HG02981 (cell line): ENCODE measurements around the gene RNF182.
"Not testable (repeated sequence)": the region's sequence is repeated elsewhere in the genome, so short reads cannot be mapped to it uniquely, and the experiment has no call there.

Experiments
- ATAC-seq: cut with Tn5 transposase; IDR thresholded peaks from one replicate; pipeline ENCODE4 v1.9.1; 2021; ENCODE audit warnings: mild to moderate bottlenecking, moderate library complexity; ENCODE audit not compliant: unreplicated experiment

RNF182 gene

DNA sequence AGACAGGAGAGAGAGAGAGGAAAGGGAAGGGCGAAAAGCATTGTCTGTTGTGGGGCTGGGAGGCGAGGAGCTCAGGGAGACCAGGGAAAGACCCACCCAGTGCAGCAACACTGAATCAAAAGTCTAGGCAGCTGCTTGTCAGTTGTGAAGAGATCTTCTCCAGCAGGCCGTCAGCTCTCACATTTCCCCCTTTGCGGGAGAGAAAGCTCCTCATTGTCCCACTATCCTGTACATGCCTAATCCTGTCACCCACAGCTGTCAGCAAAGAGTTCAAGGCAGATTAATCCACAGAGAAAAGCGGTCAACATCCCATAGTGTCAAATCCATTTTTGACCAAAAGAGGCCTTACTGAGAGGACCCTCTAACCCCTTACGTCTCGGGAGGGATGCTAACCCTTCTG is 27.3 kb downstream of the RNF182 start:
- ATAC-seq = no peak

DNA sequence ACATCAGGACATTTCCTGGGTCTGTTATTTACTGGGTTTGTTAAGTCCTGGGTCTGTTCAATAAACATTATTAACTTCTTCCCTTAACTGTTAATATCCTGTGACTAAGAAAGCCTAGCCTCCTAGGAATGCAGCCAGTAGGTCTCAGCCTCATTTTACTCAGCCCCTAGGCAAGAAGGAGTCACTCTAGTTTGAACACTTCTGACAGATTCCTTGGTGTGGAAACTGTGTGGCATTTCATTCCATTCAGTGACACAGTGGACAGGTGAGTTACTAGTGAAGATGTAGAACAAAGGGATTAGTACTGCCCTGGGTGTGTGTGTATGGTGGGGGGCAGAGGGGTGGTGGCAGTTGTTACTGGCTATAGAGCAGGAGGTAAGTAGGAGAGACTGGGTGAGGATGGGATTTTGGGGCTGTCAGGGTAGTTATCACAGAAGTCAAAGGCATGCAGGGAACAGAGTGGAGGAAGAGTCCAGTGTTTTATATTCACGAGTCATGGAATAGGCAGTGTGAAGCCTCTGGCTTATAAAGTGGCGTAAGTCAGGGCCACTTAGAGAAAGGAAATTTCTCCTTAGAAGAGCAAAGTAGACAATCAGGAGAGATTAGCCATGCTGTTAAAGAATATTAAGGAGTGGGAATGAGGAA is 28.4 kb downstream of the RNF182 start:
- ATAC-seq = no peak

DNA sequence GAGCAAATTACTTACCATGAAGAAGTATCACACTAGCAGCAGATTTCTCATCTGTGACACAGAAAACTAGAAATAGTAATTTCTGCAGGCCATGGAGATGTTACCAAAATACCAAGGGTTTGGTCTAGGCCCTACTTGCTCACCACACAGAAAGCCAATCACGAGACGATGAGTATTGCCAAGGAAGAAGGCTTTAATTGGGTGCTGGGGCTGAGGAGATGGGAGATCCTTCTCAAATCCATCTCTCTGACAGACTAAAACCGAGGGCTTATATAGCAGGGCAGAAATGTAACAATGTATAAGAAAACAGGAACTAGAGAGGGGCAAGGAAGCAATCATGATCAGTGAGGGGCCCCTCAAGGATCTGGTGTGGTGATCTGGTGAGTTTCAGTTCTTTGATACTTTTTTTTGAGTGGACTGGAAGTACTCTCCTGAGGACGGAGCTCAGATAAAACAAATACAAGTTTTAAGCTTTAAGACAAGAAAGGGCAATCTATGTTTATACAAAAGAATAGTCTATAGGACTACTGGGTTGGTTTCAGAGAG is 40.9 kb downstream of the RNF182 start:
- no peak for ATAC-seq

DNA sequence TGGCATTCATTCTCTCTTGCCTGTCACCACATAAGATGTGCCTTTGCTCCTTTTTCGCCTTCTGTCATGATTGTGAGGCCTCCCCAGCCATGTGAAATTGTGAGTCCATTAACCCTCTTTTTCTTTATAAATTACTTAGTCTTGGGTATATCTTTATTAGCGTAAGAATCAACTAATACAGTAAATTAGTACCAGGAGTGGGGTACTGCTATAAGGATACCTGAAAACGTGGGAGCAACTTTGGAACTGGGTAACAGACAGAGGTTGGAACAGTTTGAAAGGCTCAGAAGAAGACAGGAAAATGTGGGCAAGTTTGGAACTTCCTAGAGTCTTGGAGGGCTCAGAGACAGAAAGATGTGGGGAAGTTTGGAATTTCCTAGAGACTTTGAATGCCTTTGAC is 46.6 kb downstream of the RNF182 start:
- no peak for ATAC-seq

DNA sequence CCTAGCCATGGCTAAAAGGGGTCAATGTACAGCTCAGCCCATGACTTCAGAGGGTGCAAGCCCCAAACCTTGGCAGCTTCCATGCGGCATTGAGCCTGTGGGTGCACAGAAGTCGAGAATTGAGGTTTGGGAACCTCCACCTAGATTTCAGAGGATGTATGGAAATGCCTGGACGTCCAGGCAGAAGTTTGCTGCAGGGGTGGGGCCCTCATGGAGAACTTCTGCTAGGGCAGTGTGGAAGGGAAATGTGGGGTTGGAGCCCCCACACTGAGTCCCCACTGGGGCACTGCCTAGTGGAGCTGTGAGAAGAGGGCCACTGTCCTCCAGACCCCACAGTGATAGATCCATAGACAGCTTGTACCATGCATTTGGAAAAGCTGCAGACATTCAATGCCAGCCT is 47.9 kb downstream of the RNF182 start:
- not testable (repeated sequence) for ATAC-seq

DNA sequence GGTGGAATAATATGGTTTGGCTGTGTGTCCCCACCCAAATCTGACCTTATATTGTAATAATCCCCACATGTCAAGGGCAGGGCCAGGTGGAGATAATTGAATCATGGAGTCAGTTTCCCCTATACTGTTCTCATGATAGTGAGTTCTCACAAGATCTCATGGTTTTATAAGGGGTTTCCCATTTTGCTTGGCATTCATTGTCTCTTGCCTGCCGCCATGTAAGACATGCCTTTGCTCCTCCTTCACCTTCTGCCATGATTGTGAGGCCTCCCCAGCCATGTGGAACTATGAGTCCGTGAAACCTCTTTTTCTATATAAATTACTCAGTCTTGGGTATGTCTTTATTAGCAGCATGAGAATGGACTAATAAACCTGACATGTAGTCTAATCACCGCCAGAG is 48.7 kb downstream of the RNF182 start:
- ATAC-seq = not testable (repeated sequence)

DNA sequence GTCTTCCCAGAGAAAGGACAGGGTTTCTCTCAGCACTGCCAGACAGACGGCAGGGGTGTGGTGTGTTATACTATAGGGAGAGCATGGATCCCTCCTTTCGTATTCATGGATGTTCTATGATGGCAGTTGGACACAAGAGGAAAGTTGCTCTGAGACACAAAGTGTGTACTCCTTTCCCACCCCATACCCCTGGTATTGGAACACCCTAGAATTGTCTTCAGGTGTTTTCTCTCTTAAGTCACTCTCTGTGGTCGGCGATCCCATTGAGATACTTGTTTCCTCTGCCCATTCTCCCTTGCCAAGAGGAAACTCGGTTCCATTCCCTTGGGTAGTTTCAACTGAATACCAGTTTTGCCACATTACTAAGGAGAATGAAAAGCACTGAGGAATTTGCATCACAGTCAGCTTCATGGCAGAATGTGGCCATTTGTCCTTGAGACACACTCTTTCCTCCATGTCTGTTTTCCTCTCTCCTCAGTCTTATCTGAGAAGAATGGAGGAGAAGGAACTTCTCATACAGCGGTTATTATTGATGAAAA is 53.4 kb downstream of the RNF182 start:
- no peak for ATAC-seq

DNA sequence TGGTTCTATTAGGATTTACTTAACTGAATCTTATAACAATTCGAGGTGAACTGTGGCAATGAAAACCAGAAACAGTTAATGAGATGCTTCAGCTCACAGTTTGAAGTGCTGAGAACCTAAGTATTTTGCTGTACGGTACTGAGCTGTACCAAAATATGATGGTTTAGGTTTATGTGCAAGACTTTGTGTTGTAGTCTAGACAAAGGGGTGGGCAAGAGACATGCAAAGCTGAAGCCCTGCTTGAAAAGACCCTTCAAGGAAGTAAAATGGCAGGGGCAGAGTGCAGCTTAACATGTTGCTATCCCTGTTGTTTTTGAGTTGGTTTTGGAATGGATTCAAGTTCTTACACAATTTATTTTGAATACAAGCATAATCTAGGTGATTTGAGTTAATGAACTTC is 54.0 kb downstream of the RNF182 start:
- no peak for ATAC-seq

DNA sequence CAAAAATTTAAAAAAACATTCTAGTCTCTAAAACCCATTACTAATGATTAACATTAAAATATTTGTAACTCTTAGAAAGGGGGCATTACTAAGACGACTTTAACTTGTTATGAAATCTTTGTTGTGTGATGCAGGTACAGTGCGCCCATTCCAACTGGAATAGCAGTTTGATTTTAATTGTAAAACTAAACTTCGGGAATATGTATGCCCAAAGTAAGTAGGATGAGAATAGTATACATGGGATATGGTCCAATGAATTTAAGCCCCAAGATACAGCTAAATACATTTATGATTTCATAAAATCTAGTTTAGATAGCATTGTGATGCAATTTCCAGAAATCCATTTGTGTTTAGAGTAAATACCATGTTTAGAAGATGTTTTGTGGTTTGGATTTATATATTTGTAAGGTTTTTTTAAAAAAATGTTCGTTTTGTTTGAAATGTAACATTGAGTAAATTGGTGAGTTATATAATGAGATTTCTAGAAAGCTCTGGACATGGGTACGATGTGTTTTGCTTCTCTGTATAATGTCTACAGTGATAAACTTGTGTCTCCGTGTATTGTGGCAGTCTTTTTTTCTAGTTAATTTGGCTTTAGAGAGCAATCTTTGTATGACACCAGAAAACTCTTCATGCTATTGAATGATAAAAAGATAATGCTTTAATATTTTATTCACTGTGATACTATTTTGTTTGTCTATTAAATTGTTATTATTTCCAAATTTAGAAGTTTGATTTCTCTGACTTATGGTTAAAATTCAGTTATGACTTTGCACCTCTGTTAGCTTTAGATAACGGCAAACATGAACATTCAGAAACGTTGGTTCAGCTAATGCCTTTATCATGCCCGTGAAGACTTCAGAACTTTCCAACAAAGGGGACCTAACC is 54.8 kb downstream of the RNF182 start:
- no peak for ATAC-seq

DNA sequence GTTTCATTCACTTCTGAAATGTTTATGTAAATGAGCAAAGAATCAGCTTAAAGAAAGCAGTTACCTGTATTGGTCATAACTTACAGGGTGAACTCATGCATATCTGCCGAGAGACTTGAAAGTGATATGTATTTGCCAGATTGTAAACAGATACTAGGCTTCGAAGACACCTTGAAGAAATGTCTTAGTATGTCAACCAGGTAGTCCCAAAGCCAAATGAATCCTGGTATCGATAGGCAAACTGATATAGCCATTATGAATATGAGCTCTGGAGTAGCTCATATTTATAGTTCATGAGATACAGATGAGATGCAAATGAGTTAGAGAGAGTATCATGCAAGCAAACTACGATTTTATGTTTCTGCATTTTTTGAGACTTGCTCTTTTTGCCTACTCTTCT is 55.8 kb downstream of the RNF182 start:
- ATAC-seq = no peak

DNA sequence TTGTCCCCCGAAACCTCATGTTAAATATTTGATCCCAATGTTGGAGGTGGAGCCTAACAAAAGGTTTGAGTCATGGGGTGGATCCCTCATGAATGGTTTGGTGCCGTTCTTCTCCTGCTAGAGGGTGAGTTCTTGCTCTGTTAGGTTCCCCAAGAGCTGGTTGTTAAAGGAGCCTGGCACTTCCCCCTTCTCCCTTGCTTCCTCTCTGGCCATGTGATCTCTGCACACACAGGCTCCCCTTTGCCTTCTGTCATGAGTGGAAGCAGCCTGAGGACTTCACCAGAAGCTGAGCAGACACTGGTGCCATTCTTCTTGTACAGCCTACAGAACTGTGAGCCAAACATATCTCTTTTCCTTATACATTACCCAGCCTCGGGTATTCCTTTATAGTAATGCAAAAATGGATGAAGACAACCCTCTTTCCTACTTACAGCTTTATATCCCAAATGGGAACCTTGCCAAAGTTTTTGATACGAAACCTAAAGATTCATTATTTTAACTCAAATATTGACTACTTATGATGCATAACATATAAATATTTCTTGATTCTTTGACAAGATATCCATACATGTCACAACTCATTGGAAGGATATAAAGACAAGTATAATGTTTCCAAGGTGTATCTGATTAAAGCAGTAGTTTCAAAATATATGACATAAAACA is 61.0 kb downstream of the RNF182 start:
- ATAC-seq = no peak

DNA sequence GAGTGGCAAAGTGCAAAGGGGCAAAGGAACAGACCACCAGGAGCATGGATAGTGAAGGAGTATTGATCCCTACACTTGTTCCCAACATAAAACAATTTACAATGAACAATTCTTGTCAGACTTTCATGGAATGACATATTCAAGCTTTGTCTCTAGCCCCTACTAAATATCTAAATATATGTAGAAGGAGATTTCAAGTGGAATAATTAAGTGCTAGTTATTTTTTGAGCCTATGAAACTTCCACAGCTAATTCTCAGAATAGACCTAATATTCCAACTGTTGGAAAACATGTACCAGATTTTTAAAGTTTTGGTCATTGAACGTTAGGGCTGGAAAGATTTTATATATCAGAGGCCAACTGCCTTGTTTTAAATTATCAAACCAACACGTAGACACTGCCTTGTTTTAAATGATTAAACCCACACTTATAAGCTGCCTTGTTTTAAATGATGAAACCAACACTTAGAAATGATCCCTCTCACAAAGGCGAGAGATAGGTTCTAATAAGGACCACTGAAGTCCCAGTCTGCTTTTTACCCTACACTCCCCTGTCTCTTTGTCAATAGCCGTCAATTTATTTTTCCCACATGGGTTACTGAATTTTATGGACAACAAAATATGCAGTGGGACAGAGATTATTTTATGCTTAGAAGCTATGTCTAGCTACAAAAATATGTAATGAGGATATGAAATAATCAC is 62.1 kb downstream of the RNF182 start:
- ATAC-seq = no peak

DNA sequence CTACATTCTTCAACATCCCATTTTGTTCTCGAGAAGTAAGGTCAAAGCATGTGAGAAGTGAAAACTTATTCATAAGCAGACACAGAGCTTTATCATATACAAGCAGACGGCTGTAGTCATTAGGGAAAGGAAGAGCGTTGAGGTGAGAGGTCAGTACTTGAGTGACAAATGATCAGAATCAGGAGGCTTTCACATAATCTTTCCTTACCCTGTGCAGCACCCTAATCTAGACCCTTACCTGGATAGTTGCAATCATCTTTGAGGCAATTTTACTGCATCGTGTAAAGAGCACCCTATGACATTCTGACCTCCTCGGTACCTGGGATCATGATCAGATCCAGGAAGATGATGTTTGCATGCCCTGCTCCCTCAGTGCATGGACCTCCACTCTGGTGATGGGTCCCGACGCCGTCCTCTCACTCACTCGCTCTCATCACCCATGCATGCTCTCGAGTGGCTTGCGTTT is 62.7 kb downstream of the RNF182 start:
- no peak for ATAC-seq

DNA sequence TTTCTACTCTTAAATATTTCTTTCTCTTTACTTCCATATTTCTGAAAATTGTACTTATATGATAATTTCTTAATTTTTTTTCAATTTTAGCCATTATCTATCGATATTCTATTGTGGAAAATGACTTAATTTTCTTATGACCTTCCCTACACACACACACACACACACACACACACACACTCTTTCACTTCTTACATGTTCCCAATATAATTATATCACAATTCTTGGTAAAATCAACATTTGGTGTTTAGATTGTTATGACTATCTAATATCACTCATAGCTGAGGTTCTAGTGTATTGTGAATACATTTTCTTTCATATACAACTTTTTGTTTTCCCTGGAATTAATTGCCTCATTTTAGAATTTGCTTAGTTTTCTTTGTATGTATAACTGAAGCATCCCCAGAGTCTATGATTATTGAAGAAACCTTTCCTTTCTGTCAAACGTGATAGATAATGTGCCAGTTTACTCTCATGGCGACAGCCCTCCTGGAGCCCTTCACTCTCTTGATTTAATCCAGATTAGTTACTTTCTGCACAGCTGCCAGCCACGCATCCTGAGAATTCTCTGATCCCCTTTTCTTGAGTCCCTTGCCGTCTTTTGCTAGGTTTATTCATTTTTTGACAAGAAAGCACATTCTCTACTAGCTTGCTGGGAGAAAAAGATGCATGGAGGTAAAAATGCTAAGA is 63.4 kb downstream of the RNF182 start:
- no peak for ATAC-seq

DNA sequence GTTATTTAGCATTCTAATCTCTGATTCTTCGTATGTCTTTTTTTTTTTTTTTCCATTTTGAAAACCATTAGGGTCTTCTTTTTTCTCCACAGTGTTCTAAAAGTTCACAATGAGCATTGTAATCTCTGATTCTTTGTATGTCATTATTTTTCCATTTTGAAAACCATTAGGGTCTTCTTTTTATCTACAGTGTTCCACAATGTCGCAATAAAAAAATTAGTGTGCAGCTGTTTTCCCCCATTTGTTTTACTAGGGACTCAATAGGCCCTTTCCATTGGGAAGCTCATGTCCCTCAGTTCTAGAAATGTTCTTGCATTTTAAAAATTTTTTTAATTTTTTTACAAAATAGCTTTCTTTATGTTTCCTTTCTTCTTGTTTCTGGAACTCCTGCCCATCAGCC is 64.2 kb downstream of the RNF182 start:
- no peak for ATAC-seq

DNA sequence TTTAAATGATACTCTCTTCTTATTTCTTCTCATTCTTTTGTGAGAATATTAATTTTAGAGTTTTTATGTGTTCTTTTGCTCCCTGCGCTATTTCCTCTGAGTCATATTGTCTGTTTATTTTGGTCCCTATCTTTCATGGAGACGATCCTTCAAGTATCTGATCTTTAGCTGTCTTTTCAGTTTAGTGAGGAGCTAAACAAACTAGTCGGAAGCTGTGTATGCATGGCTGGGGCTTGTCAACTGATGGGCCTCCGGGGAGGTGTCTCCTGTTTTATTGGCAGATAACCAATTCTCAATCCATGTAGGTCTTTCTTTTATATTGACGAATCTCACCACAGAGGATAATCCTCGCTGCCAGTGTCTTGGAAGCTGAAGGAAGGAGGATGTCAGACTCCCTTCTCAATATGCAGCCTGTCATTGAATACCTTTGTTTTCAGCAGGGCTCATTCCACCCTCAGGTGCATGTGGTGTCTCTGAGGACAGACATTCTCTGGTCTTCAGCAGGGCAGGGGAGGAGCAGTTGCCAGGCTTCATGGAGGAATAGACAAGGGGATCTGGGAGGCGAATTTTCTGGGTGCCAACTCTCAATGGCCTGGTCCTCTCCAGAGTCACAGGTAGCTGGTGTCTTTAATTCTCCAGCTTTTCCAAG is 64.9 kb downstream of the RNF182 start:
- ATAC-seq = no peak

DNA sequence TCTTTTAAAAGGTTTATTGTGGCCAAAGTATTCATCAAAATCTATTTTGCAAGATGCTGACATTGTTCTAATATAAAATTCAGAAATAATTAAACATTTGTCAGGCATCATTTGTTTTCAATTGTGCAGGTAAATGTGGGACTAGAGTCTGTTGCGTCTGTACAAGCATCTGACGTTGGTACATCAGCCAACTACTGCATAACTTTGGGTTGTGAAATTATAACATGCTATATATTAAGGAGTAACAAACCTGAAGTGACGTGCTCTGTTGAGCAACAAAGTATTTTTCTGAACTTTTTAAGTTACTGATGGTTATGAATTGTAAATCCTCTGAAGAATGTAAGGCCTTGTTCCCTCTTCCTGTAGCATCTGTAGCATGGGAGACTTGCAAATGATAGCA is 66.0 kb downstream of the RNF182 start:
- ATAC-seq = no peak

DNA sequence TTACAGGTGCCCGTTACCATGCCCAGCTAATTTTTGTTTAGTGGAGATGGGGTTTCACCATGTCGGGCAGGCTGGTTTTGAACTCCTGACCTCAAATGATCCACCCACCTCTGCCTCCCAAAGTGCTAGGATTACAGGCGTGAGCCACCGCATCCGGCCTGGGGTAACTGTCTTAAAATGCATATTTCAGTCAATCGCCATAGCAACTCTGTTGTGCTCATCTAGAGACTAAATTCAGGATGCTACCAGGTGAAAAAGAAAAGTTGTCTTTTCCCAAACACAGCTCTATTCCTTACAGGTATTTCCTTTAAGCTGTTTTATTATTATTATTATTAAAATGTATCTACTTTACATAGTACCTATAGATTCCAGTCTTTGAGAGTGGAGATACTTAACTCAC is 66.6 kb downstream of the RNF182 start:
- ATAC-seq = no peak

DNA sequence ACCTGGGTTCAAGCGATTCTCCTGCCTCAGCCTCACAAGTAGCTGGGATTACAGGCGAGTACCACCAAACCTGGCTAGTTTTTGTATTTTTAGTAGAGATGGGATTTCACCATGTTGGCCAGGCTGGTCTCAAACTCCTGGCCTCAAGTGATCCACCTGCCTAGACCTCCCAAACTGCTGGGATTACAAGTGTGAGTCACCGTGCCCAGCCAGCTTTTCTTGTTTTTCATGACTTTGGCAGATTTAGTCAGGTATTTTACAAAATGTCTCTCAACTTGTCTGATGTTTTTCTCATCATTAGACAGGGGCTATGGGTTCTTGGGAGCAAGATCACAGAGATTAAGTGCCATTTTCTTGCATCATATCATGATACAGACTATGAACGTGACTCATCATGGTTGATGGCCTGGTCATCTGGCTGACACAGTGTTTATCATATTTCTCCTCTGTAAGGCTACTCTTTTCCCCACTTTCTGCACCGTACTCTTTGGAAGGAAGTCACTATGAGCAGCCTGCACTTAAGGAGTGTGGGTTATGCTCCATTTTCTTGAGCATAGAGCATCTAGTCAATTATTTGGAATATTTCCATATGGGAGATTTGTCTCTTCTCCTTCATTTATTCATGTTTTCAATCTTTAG is 67.8 kb downstream of the RNF182 start:
- no peak for ATAC-seq
